Measurements from ENCODE around the gene CD72. TPM values are rescaled to one million over a fixed set of nuclear protein-coding genes. Genes with fewer than 3 reads are reported as not detected.
"Not testable (repeated sequence)": the region's sequence is repeated elsewhere in the genome, so short reads cannot be mapped to it uniquely, and the experiment has no call there.

Gene CD72
- total RNA-seq, 1 donor from 2014 or later, result 0.56 TPM

GRCh38 chr9:35593581-35593980 is 24.6 kb downstream of the CD72 start:
- no peaks in the 10 kb centered on the region for H3K79me2 ChIP-seq (ENCODE audit: low read depth)
- peaks cover 4% of the 10 kb centered on the region for H3K27me3 Mint-ChIP-seq (ENCODE audit: insufficient read depth, low read depth)
- no peak for DNase-seq (ENCODE audit: low spot score)
- H3K9me3 ChIP-seq (ENCODE audit: low read depth), result no peaks in the 10 kb centered on the region
- H3K27ac ChIP-seq, result no peak overlapping the region
- peaks cover 24% of the 10 kb centered on the region for H3K9me3 Mint-ChIP-seq
- no peaks in the 10 kb centered on the region for H4K20me1 ChIP-seq (ENCODE audit: low read depth)
- no peaks in the 10 kb centered on the region for H3K27me3 ChIP-seq
- no peak overlapping the region for H3K9ac ChIP-seq
- H3K4me2 ChIP-seq, result no peak overlapping the region
- TF ChIP-seq CTCF (IDR thresholded peaks at IDR 0.05) (no peak), EZH2 (IDR thresholded peaks at IDR 0.05) (no peak), EZH2phosphoT487 (IDR thresholded peaks at IDR 0.05) (no peak)
- H2AFZ ChIP-seq (replicated peaks), result no peak overlapping the region
- H3K36me3 ChIP-seq, result no peaks in the 10 kb centered on the region
- no peaks in the 10 kb centered on the region for H3K4me1 Mint-ChIP-seq
- peaks cover 8% of the 10 kb centered on the region for H3K36me3 Mint-ChIP-seq
- no peaks in the 10 kb centered on the region for H3K4me1 ChIP-seq
- H3K27ac Mint-ChIP-seq, result no peak overlapping the region
- no peak overlapping the region for H3K4me3 Mint-ChIP-seq
- no peak overlapping the region for H3K4me3 ChIP-seq
- no peaks in the 10 kb centered on the region for H3F3A ChIP-seq (ENCODE audit: low read depth)

- not testable (repeated sequence) for DNase-seq (ENCODE audit: low spot score); H3K27ac Mint-ChIP-seq; H3K27me3 Mint-ChIP-seq (ENCODE audit: insufficient read depth, low read depth); H3K4me1 ChIP-seq; H3K36me3 Mint-ChIP-seq; H3K4me1 Mint-ChIP-seq; H2AFZ ChIP-seq (replicated peaks); H3K4me3 Mint-ChIP-seq; H3K4me2 ChIP-seq; H3F3A ChIP-seq (ENCODE audit: low read depth); H3K27me3 ChIP-seq; H3K9me3 ChIP-seq (ENCODE audit: low read depth); H3K9ac ChIP-seq; H3K4me3 ChIP-seq; H3K27ac ChIP-seq; H3K79me2 ChIP-seq (ENCODE audit: low read depth); H4K20me1 ChIP-seq (ENCODE audit: low read depth); H3K36me3 ChIP-seq
- peaks cover 24% of the 10 kb centered on the region for H3K9me3 Mint-ChIP-seq
These were observed 29.7 kb downstream of the CD72 start for GRCh38 chr9:35588506-35588905.

GRCh38 chr9:35584681-35585080 is 33.5 kb downstream of the CD72 start:
- peaks cover 22% of the 10 kb centered on the region for H3K9me3 Mint-ChIP-seq
- not testable (repeated sequence) for H3K27me3 Mint-ChIP-seq (ENCODE audit: insufficient read depth, low read depth); DNase-seq (ENCODE audit: low spot score); H3F3A ChIP-seq (ENCODE audit: low read depth); H3K4me2 ChIP-seq; H3K36me3 Mint-ChIP-seq; H3K4me1 Mint-ChIP-seq; H3K4me3 ChIP-seq; H3K36me3 ChIP-seq; H3K27me3 ChIP-seq; H3K27ac ChIP-seq; H3K9ac ChIP-seq; H3K4me3 Mint-ChIP-seq; H3K27ac Mint-ChIP-seq; H3K79me2 ChIP-seq (ENCODE audit: low read depth); H2AFZ ChIP-seq (replicated peaks); H3K9me3 ChIP-seq (ENCODE audit: low read depth); H3K4me1 ChIP-seq; H4K20me1 ChIP-seq (ENCODE audit: low read depth)

GRCh38 chr9:35583521-35583920 is 34.7 kb downstream of the CD72 start:
- not testable (repeated sequence) for H3K27ac Mint-ChIP-seq; H3K9me3 ChIP-seq (ENCODE audit: low read depth); H3K27me3 ChIP-seq; H3K27me3 Mint-ChIP-seq (ENCODE audit: insufficient read depth, low read depth); H3K36me3 Mint-ChIP-seq; H3F3A ChIP-seq (ENCODE audit: low read depth); H4K20me1 ChIP-seq (ENCODE audit: low read depth); H3K4me1 Mint-ChIP-seq; H3K36me3 ChIP-seq; H3K4me3 Mint-ChIP-seq; H2AFZ ChIP-seq (replicated peaks); H3K4me2 ChIP-seq; DNase-seq (ENCODE audit: low spot score); H3K79me2 ChIP-seq (ENCODE audit: low read depth); H3K27ac ChIP-seq; H3K4me3 ChIP-seq; H3K9ac ChIP-seq; H3K4me1 ChIP-seq
- H3K9me3 Mint-ChIP-seq, result peaks cover 25% of the 10 kb centered on the region

- H3K27me3 Mint-ChIP-seq (ENCODE audit: insufficient read depth, low read depth); H2AFZ ChIP-seq (replicated peaks); H3K36me3 ChIP-seq; H3F3A ChIP-seq (ENCODE audit: low read depth); H3K27ac Mint-ChIP-seq; H3K9me3 ChIP-seq (ENCODE audit: low read depth); H3K4me1 Mint-ChIP-seq; H3K9ac ChIP-seq; H3K4me1 ChIP-seq; H3K27me3 ChIP-seq; H3K4me2 ChIP-seq; H3K27ac ChIP-seq; H3K4me3 Mint-ChIP-seq; H3K79me2 ChIP-seq (ENCODE audit: low read depth); H3K36me3 Mint-ChIP-seq; DNase-seq (ENCODE audit: low spot score); H4K20me1 ChIP-seq (ENCODE audit: low read depth); H3K4me3 ChIP-seq: not testable (repeated sequence)
- peaks cover 16% of the 10 kb centered on the region for H3K9me3 Mint-ChIP-seq
These were observed 38.5 kb downstream of the CD72 start for GRCh38 chr9:35579659-35580227.

Data from neural progenitor cell (in vitro differentiated cells).